ENCODE data around the gene MOK.

MOK gene

DNA sequence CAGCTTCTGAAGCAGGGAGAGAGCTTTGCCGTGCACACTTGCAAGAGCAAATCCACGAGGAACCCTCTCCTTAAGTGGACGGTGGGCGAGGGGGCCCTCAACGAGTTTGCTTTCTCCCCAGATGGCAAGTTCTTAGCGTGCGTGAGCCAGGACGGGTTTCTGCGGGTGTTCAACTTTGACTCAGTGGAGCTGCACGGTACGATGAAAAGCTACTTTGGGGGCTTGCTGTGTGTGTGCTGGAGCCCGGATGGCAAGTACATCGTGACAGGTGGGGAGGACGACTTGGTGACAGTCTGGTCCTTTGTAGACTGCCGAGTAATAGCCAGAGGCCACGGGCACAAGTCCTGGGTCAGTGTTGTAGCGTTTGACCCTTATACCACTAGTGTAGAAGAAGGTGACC lies 96.2 kb downstream of the MOK start:
- H3K9me2 ChIP-seq (replicated peaks; ENCODE audit: insufficient read depth, low read length) = no peaks in the 10 kb centered on the region
- no peaks in the 10 kb centered on the region for H3K27me3 ChIP-seq (ENCODE audit: low read length)
- no peaks in the 10 kb centered on the region for H3K9me3 ChIP-seq (ENCODE audit: insufficient read depth, low read length)
- H3K4me3 ChIP-seq (ENCODE audit: insufficient read depth, low read length, poor library complexity, severe bottlenecking) = no peak overlapping the region
- no peak overlapping the region for H3K27ac ChIP-seq (ENCODE audit: low read depth, low read length)
- H4K20me1 ChIP-seq (ENCODE audit: low read depth, low read length) = no peaks in the 10 kb centered on the region
- H3K36me3 ChIP-seq (ENCODE audit: low read length) = no peaks in the 10 kb centered on the region
- H3K9ac ChIP-seq (ENCODE audit: low read length) = no peak overlapping the region
- no peak overlapping the region for H3K4me2 ChIP-seq (ENCODE audit: low read depth, low read length, poor library complexity, severe bottlenecking)
- H3F3A ChIP-seq (ENCODE audit: insufficient read depth) = no peaks in the 10 kb centered on the region
- TF ChIP-seq, protein P1, sequence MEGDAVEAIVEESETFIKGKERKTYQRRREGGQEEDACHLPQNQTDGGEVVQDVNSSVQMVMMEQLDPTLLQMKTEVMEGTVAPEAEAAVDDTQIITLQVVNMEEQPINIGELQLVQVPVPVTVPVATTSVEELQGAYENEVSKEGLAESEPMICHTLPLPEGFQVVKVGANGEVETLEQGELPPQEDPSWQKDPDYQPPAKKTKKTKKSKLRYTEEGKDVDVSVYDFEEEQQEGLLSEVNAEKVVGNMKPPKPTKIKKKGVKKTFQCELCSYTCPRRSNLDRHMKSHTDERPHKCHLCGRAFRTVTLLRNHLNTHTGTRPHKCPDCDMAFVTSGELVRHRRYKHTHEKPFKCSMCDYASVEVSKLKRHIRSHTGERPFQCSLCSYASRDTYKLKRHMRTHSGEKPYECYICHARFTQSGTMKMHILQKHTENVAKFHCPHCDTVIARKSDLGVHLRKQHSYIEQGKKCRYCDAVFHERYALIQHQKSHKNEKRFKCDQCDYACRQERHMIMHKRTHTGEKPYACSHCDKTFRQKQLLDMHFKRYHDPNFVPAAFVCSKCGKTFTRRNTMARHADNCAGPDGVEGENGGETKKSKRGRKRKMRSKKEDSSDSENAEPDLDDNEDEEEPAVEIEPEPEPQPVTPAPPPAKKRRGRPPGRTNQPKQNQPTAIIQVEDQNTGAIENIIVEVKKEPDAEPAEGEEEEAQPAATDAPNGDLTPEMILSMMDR (IDR thresholded peaks at IDR 0.05; ENCODE audit: insufficient read depth, low read length, poor library complexity, severe bottlenecking) = no peak
- TF ChIP-seq EZH2phosphoT487 (conservative IDR thresholded peaks at IDR 0.05; ENCODE audit: low read length) = no peak
- peaks cover 7% of the 10 kb centered on the region; the same call in 1 of the 2 replicates for H3K79me2 ChIP-seq (ENCODE audit: insufficient read depth, low read length)
- H2AFZ ChIP-seq (ENCODE audit: low read depth, low read length, severe bottlenecking) = no peak overlapping the region

GRCh38 chr14:102207831-102208365 lies 97.1 kb downstream of the MOK start:
- Histone ChIP-seq H3K27ac (ENCODE audit: low read depth, low read length) (no peak overlapping the region), H3K9me2 (replicated peaks; ENCODE audit: insufficient read depth, low read length) (no peaks in the 10 kb centered on the region), H2AFZ (ENCODE audit: low read depth, low read length, severe bottlenecking) (no peak overlapping the region), H3K4me2 (ENCODE audit: low read depth, low read length, poor library complexity, severe bottlenecking) (no peak overlapping the region), H4K20me1 (ENCODE audit: low read depth, low read length) (no peaks in the 10 kb centered on the region), H3K27me3 (ENCODE audit: low read length) (no peaks in the 10 kb centered on the region), H3K4me3 (ENCODE audit: insufficient read depth, low read length, poor library complexity, severe bottlenecking) (no peak overlapping the region), H3K79me2 (ENCODE audit: insufficient read depth, low read length) (peaks cover 7% of the 10 kb centered on the region; the same call in 1 of the 2 replicates), H3K36me3 (ENCODE audit: low read length) (no peaks in the 10 kb centered on the region), H3K9me3 (ENCODE audit: insufficient read depth, low read length) (no peaks in the 10 kb centered on the region), H3F3A (ENCODE audit: insufficient read depth) (no peaks in the 10 kb centered on the region), H3K9ac (ENCODE audit: low read length) (no peak overlapping the region)
- TF ChIP-seq, protein P1 (IDR thresholded peaks at IDR 0.05; ENCODE audit: insufficient read depth, low read length, poor library complexity, severe bottlenecking) = no peak
- TF ChIP-seq EZH2phosphoT487 (conservative IDR thresholded peaks at IDR 0.05; ENCODE audit: low read length) = no peak

GRCh38 chr14:102206918-102207317 lies 98.0 kb downstream of the MOK start:
- no peaks in the 10 kb centered on the region for H3F3A ChIP-seq (ENCODE audit: insufficient read depth)
- no peak overlapping the region for H3K4me2 ChIP-seq (ENCODE audit: low read depth, low read length, poor library complexity, severe bottlenecking)
- no peaks in the 10 kb centered on the region for H3K36me3 ChIP-seq (ENCODE audit: low read length)
- no peaks in the 10 kb centered on the region for H3K27me3 ChIP-seq (ENCODE audit: low read length)
- H4K20me1 ChIP-seq (ENCODE audit: low read depth, low read length) = no peaks in the 10 kb centered on the region
- no peaks in the 10 kb centered on the region for H3K9me3 ChIP-seq (ENCODE audit: insufficient read depth, low read length)
- TF ChIP-seq, protein P1 (IDR thresholded peaks at IDR 0.05; ENCODE audit: insufficient read depth, low read length, poor library complexity, severe bottlenecking) = no peak
- TF ChIP-seq EZH2phosphoT487 (conservative IDR thresholded peaks at IDR 0.05; ENCODE audit: low read length) = no peak
- H3K79me2 ChIP-seq (ENCODE audit: insufficient read depth, low read length) = peaks cover 9% of the 10 kb centered on the region
- no peaks in the 10 kb centered on the region for H3K9me2 ChIP-seq (replicated peaks; ENCODE audit: insufficient read depth, low read length)
- no peak overlapping the region for H3K4me3 ChIP-seq (ENCODE audit: insufficient read depth, low read length, poor library complexity, severe bottlenecking)
- no peak overlapping the region for H2AFZ ChIP-seq (ENCODE audit: low read depth, low read length, severe bottlenecking)
- H3K9ac ChIP-seq (ENCODE audit: low read length) = no peak overlapping the region
- H3K27ac ChIP-seq (ENCODE audit: low read depth, low read length) = no peak overlapping the region

Data from SU-DHL-6 (cell line).